WTC11 (cell line): Measurements from ENCODE around the gene ARID4B.
"Not testable (repeated sequence)": the region's sequence is repeated elsewhere in the genome, so short reads cannot be mapped to it uniquely, and the experiment has no call there.

ENCODE experiments used
- ESRRA ChIP-seq: sonication (generic); formaldehyde crosslinking; IDR thresholded peaks from 2 replicates; pipeline ENCODE4 v1.8.1; 2022; ENCODE audit warnings: mild to moderate bottlenecking, missing genetic modification reagents, borderline replicate concordance
- FOXJ3 ChIP-seq: sonication (generic); formaldehyde crosslinking; IDR thresholded peaks from 2 replicates; pipeline ENCODE4 v1.9.0; 2021; ENCODE audit warnings: missing genetic modification reagents, mild to moderate bottlenecking, borderline replicate concordance
- FOXK1 ChIP-seq: sonication (generic); formaldehyde crosslinking; IDR thresholded peaks from 2 replicates; pipeline ENCODE4 v1.8.0; 2022; ENCODE audit warnings: mild to moderate bottlenecking, moderate library complexity, missing genetic modification reagents
- IRF2 ChIP-seq: sonication (generic); formaldehyde crosslinking; IDR thresholded peaks from 2 replicates; pipeline ENCODE4 v1.8.0; 2022; ENCODE audit warnings: low read depth, missing genetic modification reagents, borderline replicate concordance
- ZNF121 ChIP-seq: sonication (generic); formaldehyde crosslinking; IDR thresholded peaks from 2 replicates; pipeline ENCODE4 v1.8.0; 2023; ENCODE audit warnings: missing genetic modification reagents
- TF ChIP-seq, protein P1 (sequence below): fragments of 200-600 bp; IDR thresholded peaks from 2 replicates; pipeline ENCODE4 v1.8.0; 2022; ENCODE audit warnings: antibody characterized with exemption
- TF ChIP-seq, protein P2 (sequence below): sonication (generic); formaldehyde crosslinking; IDR thresholded peaks from 2 replicates; pipeline ENCODE4 v1.8.1; 2023; ENCODE audit warnings: mild to moderate bottlenecking, missing genetic modification reagents
- TF ChIP-seq, protein P3 (sequence below): sonication (generic); formaldehyde crosslinking; conservative IDR thresholded peaks from 2 replicates; pipeline ENCODE4 v1.8.1; 2022; ENCODE audit warnings: mild to moderate bottlenecking, missing genetic modification reagents
- TF ChIP-seq, protein P4 (sequence below): sonication (generic); formaldehyde crosslinking; IDR thresholded peaks from 2 replicates; pipeline ENCODE4 v1.8.0; 2022; ENCODE audit warnings: mild to moderate bottlenecking, missing genetic modification reagents

DNA sequence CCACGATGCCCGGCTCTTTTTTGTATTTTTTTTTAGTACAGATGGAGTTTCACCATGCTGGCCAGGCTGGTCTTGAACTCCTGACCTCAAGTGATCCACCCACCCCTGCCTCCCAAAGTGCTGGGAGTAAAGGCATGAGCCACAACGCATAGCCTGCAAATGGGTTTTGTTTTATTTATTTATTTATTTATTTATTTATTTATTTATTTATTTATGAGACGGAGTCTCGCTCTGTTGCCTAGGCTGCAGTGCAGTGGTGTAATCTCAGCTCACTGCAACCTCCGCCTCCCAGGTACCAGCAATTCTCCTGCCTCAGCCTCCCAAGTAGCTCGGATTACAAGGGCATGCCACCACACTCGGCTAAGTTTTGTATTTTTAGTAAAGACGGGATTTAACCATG lies 36.2 kb upstream of the ARID4B start:
- not testable (repeated sequence) for TF ChIP-seq ESRRA, FOXJ3, ZNF121, IRF2, FOXK1 (CRISPR knock-in tag)
- TF ChIP-seq, protein P1, sequence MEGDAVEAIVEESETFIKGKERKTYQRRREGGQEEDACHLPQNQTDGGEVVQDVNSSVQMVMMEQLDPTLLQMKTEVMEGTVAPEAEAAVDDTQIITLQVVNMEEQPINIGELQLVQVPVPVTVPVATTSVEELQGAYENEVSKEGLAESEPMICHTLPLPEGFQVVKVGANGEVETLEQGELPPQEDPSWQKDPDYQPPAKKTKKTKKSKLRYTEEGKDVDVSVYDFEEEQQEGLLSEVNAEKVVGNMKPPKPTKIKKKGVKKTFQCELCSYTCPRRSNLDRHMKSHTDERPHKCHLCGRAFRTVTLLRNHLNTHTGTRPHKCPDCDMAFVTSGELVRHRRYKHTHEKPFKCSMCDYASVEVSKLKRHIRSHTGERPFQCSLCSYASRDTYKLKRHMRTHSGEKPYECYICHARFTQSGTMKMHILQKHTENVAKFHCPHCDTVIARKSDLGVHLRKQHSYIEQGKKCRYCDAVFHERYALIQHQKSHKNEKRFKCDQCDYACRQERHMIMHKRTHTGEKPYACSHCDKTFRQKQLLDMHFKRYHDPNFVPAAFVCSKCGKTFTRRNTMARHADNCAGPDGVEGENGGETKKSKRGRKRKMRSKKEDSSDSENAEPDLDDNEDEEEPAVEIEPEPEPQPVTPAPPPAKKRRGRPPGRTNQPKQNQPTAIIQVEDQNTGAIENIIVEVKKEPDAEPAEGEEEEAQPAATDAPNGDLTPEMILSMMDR = not testable (repeated sequence)
- TF ChIP-seq, protein P2, sequence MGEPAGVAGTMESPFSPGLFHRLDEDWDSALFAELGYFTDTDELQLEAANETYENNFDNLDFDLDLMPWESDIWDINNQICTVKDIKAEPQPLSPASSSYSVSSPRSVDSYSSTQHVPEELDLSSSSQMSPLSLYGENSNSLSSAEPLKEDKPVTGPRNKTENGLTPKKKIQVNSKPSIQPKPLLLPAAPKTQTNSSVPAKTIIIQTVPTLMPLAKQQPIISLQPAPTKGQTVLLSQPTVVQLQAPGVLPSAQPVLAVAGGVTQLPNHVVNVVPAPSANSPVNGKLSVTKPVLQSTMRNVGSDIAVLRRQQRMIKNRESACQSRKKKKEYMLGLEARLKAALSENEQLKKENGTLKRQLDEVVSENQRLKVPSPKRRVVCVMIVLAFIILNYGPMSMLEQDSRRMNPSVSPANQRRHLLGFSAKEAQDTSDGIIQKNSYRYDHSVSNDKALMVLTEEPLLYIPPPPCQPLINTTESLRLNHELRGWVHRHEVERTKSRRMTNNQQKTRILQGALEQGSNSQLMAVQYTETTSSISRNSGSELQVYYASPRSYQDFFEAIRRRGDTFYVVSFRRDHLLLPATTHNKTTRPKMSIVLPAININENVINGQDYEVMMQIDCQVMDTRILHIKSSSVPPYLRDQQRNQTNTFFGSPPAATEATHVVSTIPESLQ = not testable (repeated sequence)
- TF ChIP-seq, protein P3, sequence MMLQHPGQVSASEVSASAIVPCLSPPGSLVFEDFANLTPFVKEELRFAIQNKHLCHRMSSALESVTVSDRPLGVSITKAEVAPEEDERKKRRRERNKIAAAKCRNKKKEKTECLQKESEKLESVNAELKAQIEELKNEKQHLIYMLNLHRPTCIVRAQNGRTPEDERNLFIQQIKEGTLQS (CRISPR knock-in tag) = not testable (repeated sequence)
- TF ChIP-seq, protein P4, sequence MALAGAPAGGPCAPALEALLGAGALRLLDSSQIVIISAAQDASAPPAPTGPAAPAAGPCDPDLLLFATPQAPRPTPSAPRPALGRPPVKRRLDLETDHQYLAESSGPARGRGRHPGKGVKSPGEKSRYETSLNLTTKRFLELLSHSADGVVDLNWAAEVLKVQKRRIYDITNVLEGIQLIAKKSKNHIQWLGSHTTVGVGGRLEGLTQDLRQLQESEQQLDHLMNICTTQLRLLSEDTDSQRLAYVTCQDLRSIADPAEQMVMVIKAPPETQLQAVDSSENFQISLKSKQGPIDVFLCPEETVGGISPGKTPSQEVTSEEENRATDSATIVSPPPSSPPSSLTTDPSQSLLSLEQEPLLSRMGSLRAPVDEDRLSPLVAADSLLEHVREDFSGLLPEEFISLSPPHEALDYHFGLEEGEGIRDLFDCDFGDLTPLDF (CRISPR knock-in tag) = not testable (repeated sequence)
